HUES6 (cell line): ENCODE measurements around the gene SELE.

ENCODE experiments used
- H3K27ac ChIP-seq: 2 replicates; pipeline ENCODE4 v1.7.0; 2013; ENCODE audit warnings: low read depth, mild to moderate bottlenecking, low read length, inconsistent platforms
- H3K27me3 ChIP-seq: 2 replicates; pipeline ENCODE4 v1.6.1; 2013; ENCODE audit warnings: low read length; ENCODE audit not compliant: control insufficient read depth, insufficient read depth
- H3K36me3 ChIP-seq: 2 replicates; pipeline ENCODE4 v1.6.1; 2013; ENCODE audit warnings: low read length; ENCODE audit not compliant: control insufficient read depth, insufficient read depth
- H3K4me1 ChIP-seq: 2 replicates; pipeline ENCODE4 v1.6.1; 2013; ENCODE audit warnings: low read length; ENCODE audit not compliant: control insufficient read depth, insufficient read depth
- H3K4me3 ChIP-seq: 2 replicates; pipeline ENCODE4 v1.5.1; 2013; ENCODE audit warnings: low read depth, low read length
- H3K9ac ChIP-seq: one replicate; pipeline ENCODE4 v1.6.1; 2013; ENCODE audit warnings: mild to moderate bottlenecking, low read length
- H3K9me3 ChIP-seq: 2 replicates; pipeline ENCODE4 v1.6.1; 2013; ENCODE audit warnings: low read depth, low read length; ENCODE audit not compliant: control insufficient read depth, insufficient read depth

The SELE gene

DNA sequence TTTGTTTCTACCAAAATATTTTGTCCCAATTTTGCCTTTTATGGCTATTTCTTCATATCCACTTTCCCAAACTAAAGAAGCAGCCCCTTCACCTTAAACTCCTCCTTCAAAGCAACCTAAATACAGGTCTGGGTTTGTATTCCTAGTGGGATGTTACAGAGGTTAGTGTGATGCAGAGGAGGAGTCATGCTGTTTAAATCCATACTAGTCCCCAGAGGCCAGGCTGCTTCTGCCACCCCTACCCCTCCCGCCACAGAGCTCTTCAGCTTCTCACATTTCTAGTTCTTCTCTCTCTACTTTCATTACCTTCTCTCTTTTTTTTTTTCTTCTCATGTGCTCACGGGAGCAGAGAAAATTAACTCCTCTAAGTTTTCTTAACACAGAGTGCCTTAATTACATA lies 51.8 kb downstream of the SELE start:
- no peak overlapping the region for H3K9ac ChIP-seq
- no peak overlapping the region for H3K4me3 ChIP-seq
- H3K9me3 ChIP-seq: peaks cover 12% of the 10 kb centered on the region; the same call in 1 of the 2 replicates
- peaks cover 64% of the 10 kb centered on the region for H3K27me3 ChIP-seq
- H3K36me3 ChIP-seq: no peaks in the 10 kb centered on the region
- no peak overlapping the region for H3K27ac ChIP-seq
- H3K4me1 ChIP-seq: peaks cover 19% of the 10 kb centered on the region; the same call in 1 of the 2 replicates

DNA sequence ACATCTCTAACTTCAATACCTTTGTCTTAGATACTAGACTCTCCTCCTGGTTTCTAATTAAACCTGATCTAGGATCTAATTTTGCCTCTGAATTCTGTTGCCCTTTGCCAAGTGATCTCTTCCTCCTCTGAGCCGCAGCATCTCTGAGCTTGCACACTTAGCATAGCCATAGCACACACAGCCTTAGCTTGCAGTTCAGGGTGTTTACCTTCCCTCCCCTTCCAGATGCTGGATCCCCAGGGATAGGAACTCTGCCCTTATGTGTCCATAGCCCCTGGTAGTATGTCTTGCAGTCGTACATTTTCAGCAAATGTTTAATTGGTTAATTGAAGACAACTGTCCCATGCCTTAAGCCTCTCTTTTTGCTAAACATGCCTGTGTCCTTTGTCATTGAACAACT lies 52.7 kb downstream of the SELE start:
- no peaks in the 10 kb centered on the region for H3K36me3 ChIP-seq
- peaks cover 21% of the 10 kb centered on the region for H3K4me1 ChIP-seq
- no peak overlapping the region for H3K9ac ChIP-seq
- H3K9me3 ChIP-seq: peaks cover 12% of the 10 kb centered on the region; the same call in 1 of the 2 replicates
- H3K27me3 ChIP-seq: peaks cover 61% of the 10 kb centered on the region
- H3K27ac ChIP-seq: no peak overlapping the region
- no peak overlapping the region for H3K4me3 ChIP-seq

DNA sequence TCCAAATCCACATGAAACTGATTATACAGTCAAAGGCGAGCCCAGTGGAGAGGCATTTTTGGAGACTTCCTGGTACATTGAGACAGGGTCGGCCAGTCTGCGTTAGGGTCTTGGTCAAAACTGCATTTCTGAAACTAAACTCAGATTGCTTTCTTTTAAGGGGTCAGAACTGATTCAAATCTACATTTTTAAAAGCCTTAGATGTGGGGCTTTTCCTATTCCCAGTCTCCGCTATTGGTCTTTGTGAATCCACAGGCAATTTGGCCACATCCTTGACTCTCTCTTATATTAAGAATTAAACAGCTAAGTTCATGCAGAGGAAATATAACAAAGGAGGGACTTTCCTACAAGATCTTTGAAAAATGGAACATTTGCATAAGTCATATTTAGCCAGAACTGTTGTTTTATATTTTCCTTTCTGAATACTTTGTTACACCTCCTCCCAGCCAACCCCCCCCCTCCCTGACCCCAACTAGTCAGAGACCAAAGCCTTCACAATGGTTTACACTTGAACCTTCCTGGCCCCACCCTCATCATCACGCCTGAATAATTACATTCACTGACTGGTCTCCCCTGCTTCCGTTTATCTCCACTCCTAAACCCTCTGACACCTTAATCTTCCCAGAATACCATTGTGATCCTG lies 53.4 kb downstream of the SELE start:
- H3K27me3 ChIP-seq: peaks cover 57% of the 10 kb centered on the region
- H3K27ac ChIP-seq: no peak overlapping the region

DNA sequence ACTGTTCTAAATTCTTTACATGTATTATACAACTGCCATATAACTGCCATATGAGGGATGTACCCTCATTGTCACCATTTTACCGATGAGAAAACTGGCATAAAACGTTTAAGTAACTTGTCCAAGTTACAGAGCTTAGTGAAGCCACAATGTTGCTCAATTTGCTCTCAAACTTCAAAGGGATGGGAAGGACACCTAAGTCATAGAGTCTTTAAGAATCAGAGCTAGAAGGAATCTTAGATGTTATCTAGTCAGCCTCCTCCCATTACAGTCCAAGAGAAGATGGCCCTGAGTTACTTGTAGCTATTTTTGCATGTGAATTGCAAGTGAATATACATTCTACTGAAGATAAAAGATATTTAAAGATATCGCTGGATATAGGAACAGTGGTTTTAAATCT lies 54.2 kb downstream of the SELE start:
- Histone ChIP-seq H3K4me3 (no peak overlapping the region), H3K9ac (no peak overlapping the region), H3K27ac (no peak overlapping the region), H3K9me3 (peaks cover 11% of the 10 kb centered on the region; the same call in 1 of the 2 replicates), H3K4me1 (peaks cover 30% of the 10 kb centered on the region), H3K27me3 (peaks cover 56% of the 10 kb centered on the region), H3K36me3 (no peaks in the 10 kb centered on the region)

More for the DNA sequence above, 53.4 kb downstream of the SELE start:
- peaks cover 12% of the 10 kb centered on the region; the same call in 1 of the 2 replicates for H3K9me3 ChIP-seq
- H3K4me1 ChIP-seq: peaks cover 28% of the 10 kb centered on the region
- no peak overlapping the region for H3K4me3 ChIP-seq
- H3K36me3 ChIP-seq: no peaks in the 10 kb centered on the region
- no peak overlapping the region for H3K9ac ChIP-seq

DNA sequence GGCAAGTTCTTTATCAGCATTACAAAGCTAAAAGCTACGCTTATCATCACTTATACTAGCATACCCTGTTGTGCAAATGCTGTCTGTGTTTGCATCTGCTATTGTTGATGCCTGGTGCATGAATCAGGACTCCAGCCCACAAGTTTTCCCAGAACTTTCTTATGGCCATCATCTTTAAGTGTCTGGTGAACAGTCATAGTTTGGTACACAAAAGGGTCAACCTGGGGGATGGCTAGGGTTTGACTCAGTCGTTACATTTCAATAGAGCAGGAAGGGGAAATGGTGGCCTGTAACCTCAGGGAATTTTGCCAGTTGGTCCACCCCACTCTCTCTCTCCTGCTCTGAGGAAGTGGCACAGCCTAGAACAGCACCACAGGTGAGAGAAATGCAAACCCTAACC lies 57.9 kb downstream of the SELE start:
- Histone ChIP-seq H3K9ac (no peak overlapping the region), H3K9me3 (0 out of 2 replicates have a peak, but pooled peaks cover 3% of the 10 kb centered on the region), H3K4me1 (peaks cover 13% of the 10 kb centered on the region), H3K36me3 (no peaks in the 10 kb centered on the region), H3K27ac (no peak overlapping the region), H3K4me3 (no peak overlapping the region), H3K27me3 (peaks cover 21% of the 10 kb centered on the region)
